Stimulated activated CD4-positive, alpha-beta T cell treated with anti-CD3 and anti-CD28 coated beads, Interleukin-1b, Interleukin-23, amount 100 ng/mL, for 1 hour (primary cell): ENCODE data around the gene MAP4K2.

ENCODE experiments used
- DNase-seq, 2 donors: peaks; one replicate each; pipeline ENCODE4 v3.0.0-alpha.2; 2020; ENCODE audit warnings: low read depth in 2 of 2

The MAP4K2 gene

DNA sequence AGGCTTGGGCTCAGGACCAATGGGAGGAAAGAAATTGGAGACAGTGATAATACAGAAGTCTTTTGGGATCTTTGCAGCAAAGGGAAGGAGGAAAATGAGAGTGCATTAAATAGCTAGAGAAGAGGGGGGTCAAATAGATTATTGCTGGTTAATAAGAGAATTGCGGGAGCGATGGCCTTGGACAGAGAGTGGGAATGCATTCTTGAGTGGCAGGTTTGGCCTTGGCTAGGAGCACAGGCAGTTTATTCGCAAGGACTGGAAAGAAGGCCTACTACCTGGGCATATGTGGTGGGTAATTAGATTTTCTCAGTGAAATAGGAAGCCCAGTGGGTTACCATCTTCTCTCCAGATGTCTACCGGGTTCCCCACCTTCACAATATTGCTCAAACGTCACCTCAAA is 10.8 kb upstream of the MAP4K2 start:
- DNase-seq: no peak

DNA sequence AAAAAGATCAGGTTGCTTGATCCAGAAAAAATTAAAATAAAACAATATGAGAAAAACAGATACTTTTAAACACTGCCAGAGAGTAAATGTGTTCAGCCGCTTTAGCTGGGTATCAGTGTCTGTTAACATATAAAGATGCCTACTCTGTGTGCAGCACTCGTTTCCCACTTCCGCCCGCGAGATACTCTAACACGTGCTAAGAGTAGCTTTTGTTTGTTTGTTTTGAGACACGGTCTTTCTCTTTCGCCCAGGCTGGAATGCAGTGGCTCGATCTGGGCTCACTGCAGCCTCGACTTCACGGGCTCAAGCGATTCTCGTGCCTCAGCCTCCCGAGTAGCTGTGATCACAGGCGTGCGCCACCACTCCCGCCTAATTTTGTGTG is 7.9 kb upstream of the MAP4K2 start:
- no peak for DNase-seq

DNA sequence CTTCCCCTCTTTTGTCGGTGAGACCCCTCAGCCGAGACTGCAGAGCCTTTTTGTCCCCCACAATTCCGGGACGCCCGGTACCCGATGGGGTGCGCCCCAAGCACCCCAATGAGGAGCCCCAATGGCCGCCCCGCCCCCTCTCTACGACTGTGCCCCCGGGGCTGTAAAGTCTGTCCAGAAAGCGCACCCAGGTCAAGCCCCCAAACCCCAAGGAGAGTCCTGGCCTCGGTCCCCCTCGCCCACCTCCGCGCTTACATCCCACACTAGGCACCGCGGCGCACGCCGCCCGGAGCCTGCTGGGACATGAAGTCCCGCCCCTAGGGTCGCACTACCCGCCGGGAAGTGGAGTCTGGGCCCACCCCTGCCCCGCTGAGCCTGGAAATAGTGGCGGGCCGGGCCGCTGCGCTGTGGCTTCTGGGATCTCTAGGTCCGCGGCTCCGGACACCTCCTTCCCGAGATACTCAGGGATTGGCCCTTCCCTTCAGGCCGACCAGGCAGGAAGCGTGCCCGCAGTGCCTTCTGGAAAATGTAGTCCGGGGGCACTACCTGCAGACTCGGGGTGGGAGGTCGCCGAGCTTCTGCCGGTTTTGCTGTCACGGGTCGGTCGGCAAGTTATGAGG is 7.4 kb upstream of the MAP4K2 start, which contains the start of gene MEN1:
Gene MEN1, minus strand, starts transcription at position 281 of the 620 bp plus-strand sequence. CDS start 442 bp downstream, outside the sequence.
- DNase-seq: peak; percentile 25 to 56

DNA sequence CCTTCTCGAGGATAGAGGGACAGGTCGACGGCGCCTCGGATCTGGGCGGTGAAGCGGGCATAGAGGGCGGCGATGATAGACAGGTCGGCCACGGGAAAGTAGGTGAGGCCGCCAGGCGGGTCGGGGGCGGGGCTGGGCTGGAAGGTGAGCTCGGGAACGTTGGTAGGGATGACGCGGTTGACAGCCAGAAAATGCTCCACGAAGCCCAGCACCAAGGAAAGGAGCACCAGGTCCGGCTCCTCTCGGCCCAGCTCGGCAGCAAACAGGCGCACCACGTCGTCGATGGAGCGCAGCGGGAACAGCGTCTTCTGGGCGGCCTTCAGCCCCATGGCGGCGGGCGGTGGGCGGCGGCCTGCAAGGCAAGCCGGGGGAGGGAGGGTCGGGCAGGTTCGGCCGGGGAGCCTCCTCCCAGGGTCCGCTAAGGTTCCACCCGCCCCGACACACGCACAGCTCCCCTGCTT is 6.8 kb upstream of the MAP4K2 start:
- no peak for DNase-seq

DNA sequence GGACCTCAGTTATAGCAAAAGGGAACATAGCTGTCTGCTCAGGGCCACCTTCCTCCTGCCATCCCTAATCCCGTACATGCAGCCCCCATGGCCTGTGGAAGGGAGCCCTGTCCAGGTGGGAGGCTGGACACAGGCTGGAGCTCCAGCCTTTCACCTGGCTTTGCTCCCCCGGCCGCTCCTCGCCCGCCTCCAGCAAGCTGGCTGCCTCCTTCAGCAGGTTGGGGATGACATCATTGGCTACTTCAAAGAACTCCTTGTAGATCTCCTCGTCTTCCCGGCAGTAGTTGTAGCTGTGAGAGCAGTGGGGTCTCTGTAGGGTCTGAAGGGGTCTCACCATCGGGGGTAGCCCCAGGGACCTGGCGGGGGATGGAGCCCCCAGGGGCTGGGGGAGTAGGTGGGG is 2.5 kb upstream of the MAP4K2 start:
- no peak for DNase-seq

DNA sequence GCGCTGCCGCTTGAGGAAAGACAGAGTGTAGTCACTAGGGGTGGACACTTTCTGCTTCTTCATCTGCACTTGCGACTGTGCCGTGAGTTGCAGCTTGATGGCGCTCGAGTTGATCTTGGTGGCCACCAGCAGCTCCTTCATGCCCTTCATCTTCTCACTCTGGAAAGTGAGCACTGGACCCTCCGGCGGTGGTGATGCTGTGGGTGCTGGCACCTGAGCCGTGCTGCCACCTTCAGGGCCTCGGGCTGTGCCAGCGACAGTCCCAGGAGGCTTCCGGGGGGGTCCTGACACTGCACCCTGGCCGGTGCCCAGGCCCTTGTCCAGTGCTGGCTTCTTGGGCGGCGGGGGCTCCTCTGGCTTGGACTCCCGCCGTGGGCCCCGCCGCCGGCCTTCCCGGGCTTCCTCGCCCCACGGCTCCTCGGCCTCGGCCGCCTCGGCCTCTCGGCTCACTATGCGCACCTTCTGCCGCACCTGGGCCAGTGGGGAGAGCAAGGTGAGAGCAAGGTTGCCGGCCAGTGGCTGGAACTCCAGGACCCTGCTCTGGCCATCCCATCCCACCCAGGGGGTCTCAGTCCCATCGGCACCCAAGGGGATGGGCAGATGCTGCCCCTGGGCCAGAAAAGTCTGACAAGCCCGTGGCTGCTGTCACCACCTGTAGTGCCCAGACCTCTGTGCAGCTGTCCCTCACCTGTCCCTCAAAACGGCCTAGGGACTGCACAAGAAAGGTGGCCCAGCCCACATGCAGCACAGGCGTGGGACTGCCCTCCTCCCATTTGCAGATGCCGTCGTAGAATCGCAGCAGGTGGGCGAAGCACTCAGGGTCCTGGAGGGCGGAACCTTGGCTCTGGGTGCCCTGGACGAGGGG is 1.6 kb upstream of the MAP4K2 start:
- DNase-seq: no peak

DNA sequence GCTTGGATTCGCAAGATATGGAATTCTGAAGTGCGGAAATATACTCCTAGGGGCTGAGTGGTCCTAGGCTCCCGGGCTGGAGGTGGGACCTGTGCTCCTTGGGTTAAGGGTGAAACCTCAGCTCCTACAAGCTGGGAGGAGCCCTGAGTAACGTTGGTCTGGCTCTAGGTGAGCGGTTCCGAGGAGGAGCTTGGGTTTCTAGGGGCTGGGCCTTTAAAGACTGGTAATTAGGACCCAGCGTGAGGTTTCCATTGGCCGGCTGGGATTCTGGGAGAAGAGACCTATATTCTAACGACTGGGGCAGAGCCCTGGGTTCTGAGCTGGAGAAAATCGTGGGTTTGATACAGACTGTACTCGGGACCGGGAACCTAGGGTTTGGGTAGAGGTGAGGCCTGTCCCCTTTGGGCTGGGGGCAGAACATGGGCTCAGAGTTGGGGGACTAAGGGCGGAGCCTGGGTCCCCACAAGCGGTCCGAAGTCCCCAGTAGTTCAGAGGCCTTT is 882 bp upstream of the MAP4K2 start:
- no peak for DNase-seq

DNA sequence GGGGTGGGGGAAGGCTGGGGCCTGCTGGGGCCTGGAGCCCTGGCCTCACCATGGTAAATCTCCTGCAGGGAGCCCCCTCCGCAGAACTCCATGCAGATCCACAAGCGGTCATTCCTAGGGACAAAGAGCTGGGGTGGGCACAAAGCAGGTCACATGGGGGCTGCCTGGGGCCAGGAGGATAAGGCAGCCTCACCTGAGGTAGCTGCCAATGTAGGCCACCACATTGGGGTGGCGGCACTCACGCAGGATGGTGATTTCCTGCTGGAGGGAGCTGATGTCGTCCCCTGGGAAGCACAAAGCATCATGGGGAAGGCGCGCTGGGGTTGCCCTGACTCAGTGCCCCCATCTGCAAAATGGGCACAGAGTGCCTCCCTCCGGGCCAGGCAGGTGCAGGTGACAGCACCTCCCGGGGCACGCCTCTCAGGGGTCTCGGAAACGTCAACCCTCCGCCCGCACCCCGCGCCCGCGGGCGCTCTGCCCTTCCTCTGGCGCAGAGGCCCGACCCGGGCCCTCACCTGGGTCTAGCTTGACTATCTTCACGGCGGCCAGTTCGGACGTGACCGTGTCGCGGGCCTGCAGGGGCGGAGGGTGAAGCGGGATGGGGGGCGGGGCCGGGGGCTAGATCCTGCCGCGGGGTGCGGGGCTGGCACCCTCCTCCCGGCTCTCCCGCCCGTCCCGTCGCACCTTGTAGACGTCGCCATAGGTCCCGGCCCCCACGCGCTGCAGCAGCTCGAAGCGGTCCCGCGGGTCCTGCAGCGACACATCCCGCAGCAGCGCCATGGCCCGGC is 450 bp downstream of the MAP4K2 start:
- no peak for DNase-seq

DNA sequence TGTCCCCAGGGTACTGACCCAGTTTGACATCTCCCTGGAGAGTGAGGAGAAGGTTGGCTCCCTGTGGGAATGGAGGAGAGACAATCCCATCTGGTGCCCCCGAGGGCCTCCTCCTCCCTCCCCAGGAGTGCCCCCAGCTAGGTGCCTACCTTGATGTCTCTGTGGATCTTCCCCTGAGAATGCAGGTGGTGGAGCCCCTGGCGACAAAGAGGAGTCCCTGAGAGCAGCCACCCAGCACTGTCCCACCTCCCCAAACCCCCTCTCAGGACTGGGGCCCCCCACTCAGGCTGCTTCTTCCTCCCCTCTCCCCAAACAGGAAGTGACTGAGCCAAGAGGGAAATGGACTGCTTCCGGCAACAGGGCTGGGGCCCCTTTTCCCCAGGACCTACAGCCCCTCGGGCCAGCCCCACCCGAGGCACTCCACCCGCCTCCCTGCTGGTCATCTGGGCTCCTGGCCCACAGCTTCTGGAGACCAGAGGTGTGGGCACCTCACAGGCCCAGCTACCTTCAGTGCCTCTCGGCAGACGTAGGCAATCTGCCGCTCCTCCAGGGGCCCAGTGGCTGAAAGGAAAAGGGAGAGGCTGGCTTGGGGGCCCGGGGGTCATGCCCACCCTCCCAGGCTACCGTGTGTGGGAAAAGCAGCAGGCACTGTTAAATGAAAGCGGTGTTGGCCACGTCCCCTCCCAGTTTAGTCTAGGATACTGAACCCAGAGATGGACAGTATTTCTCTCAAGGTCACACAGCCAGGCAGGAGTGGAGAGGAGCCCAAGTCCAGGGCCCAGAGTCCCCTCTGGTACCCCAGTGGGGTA is 1.2 kb downstream of the MAP4K2 start:
- no peak for DNase-seq

DNA sequence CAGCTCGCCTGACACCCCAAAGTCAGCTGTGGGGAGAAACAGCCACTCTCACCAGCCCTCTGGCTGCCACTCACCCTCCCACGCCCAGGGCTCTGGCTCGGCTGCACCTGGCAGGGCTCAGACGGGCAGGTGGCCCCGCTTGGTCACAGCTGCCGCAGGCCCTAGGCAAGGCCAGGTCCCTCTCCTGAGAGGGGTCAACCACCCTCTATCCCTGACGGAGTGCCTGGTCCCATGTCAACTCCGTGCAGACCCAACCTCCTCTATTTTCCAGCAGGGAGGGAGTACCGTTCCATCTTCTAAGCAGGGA is 1.9 kb downstream of the MAP4K2 start:
- no peak for DNase-seq

DNA sequence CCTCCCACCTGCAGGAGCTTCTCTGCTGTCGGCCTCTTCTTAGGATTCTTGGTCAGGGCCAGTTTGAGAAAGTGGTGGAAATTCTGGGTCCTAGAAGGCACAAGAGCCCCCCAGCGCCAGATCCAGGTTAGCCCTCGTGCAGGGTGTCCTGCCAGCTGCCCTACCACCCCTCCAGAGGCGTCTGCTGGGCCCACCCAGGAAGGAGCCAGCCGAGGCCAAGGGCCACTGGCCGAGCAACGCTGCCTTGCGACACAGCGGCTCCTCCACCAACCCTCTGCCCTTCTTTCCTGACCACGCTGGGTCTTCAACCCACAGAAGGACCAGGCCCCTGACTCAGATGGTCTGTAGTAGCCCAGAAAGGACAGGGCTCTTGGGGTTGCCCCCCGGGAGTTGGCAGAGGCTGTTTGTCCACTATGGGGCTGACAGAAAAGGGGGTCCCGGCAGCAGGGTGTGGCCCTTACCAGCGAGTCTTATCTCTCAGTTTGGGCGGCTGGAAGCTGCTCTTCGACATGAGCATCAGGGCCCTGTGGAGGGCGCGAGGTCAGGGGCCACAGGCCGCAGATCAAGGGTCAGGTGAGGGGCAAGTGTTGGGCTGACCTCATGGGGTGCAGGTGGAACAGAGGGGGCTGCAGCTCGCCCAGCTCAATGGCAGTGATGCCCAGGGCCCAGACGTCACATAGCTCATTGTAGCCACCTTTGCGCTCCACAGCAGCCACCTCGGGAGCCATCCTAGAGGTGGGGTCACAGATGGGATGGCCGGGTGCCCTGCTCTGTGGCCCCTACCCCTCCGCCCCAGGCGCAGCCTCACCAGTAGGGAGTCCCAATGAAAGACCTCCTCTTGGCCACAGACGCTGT is 2.5 kb downstream of the MAP4K2 start:
- no peak for DNase-seq

DNA sequence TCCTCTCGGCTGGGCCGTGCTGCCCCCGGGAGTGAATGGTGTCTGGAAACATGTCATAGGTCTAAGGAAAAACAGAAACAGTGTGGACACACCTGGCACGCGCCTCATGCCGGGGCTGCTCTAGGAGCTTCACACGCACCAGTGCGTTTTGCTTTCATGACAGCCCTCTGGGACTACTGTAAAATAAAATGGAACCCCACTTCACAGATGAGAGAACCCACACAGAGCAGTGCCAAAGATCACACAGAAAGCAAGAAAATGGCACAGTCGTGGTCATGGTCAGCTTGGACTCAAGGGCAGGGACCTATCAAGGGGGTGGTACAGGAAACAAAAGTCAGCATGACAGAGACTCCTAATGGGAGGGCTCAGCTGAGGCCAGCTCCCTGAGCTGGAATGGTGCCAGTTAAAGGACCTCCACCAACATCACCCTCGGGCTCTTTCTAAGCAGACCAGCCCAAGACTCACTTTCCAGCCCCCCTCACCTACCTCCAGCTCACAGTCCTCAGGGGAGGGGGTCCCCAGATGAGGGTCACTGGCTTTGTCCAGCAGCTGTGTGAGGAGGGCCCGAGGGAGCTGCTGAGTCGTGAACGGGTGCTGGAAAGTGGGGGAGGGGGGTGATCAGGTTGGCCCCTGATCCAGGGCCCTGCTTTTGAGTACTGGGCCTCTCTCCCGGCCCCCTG is 3.3 kb downstream of the MAP4K2 start:
- DNase-seq: no peak

DNA sequence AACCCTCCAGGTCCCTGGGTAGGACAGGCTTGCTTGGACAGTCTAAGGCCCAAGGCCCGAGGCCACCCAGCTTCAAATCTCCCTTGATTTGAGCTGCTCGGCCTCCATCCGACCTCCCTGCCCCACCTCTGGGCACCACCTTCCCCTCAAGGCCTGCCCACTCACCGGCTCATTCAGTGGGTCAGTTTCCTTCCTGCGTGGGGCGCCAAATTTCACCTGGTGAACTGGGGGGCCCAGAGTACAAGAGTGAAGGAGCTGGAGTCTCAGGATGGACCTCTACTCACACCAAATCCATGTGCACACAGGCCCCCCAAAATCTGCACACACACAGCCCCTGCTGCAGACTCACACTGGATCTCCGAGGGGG is 3.8 kb downstream of the MAP4K2 start:
- no peak for DNase-seq

DNA sequence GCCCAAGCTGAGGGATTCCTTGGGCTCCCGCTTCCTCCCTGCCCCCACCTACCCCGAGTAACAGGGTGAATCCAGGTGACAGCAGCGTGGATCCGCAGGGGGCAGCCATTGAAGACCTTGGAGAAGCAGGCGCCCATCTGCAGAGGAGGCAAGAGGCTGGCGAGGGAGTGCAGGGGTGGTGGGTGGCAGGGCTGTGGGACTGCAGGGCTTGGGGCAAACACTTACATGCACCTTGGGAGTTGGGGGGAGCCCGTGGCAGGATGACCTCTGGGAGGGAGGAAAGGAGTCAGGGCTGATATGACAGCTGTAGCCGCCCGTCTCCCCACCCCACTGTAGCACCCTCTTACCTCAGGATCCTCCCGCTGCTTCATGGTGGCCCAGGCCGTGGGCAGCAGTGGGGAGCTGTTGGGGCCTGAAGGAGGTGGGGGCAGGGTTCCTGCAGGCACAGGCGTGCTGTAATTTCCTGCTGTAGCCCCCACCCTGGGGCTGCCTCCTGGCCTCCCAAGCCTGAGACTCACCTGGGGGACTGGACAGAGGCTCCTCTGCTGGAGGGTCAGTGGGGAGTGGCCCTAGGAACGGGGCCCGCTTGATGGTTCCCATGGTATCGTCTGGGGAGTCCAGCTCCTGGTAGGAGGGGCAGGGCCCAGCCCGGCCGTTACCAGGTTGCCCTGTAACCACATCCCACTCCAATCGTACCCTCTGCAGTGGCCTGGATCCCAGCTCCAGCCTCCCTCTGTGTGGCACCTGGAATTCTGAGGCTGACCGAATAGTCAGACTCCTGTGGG is 6.1 kb downstream of the MAP4K2 start:
- DNase-seq: no peak

DNA sequence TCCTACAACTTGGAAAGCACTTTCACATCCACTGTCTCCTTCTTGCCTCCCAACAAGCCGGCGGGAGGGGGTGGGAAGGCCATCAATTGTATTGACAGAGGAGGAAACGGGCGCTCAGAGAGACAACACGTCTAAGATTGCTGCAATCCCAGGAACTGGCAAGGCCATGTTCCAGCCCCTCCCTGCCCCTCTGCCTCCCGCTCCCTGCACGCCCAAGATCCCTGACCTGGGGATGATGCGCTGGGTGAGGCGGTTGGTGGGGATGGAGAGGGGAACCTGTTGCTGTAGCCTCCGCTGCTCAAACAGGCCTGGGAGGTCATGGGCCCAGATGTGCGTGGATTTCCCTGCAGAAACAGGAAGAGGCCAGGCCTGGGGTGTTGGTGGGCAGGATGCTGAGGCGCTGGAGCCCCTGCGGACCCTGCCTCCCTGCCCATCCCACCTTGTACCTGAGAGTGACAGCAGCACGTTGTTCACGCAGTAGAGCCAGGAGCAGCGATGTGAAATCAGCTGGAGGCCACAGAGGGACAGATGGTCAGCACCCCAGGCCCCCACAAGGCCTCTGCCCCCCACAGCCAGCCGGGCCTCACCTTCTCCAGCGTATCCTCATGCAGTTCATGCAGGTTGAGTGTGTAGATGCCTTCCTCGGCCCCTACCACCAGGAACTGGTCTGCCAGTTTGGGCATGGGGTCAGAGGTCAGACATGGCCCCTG is 6.8 kb downstream of the MAP4K2 start:
- no peak for DNase-seq

DNA sequence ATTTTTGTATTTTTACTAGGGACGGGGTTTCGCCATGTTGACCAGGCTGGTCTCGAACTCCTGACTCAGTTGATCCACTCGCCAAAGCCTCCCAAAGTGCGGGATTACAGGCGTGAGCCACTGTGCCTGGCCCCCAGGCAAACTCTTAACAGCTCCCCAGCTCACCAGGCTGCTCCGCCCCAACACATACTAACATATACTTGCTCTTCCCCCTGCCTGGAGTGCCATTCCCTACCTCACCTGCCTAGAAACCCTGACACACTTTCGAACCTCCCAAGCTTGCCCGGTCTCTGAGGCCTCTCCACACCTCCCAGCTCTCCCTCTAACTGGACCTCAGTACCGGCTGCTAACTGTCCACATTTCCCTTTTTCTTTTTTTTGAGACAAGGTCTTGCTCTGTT is 8.5 kb downstream of the MAP4K2 start:
- no peak for DNase-seq

DNA sequence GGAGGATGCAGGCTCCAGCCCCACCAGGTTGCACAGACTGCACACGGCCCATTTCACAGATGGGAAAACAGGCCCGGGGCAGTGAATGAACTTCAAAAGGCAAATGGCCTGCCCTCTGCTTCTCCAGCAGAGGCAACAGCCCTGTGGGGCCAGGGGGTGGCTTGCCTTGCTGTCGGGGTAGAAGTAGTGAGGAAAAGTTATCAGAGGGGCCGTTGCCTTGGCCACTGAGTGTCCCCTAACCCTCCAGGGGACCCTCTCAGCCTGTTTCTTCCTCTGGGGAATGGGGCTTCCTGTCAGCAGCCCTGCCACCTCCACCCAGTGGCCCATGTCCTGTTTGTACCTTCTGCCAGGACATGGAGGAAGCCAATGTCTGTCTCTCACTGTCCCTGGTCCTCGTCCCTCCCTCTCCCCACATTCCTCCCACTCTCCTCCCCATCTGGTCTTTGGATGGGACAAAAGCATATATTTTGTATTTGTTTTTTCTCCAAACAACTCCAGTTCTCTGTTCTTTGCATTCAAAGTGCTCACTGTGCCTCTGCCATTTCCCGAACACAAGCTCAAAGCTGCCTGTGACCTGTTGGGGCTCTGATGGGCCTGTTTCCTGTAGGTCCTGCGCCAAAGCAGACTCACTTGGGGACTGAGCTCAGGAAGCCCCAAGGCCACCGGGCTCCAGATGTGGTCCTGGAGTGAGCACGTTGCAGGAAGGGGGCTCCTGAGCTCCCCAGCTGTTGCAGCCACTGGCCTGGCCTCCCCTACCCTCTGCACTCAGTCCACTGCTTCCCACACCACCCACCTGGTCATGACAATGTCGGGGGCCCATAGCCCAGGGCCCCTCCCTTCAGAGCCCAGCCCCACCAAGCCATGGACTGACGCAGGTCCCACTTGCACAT is 9.5 kb downstream of the MAP4K2 start:
- DNase-seq: no peak

DNA sequence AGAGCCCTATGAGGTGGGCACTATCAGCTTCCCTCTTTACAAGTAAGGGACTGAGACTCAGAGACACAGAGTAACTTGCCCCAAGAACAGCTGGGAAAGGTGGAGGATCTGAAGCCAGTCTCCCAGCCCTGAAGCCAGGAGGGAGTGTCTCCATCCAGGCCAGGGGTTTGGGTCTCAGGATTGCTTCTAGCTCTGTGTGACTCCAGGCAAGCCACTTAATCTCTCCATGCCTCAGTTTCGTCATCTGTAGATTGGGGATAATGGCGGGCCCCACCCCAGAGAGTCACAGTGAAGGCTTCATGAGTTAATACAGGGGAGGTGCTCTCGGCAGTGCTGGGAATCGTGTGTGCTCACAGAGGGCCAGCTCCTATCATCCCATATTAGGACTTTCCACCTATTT is 10.5 kb downstream of the MAP4K2 start:
- no peak for DNase-seq
